NCI-H2196 treated with DMSO at 0.1 percent for 48 hours (cell line): ENCODE data around the gene MUC6.

ENCODE experiments used
- DNase-seq: peaks from one replicate; lab custom pipeline; 2025; ENCODE audit not compliant: unreplicated experiment; lab: John Stamatoyannopoulos, UW

MUC6 gene

GRCh38 chr11:1009991-1010390 is 26.5 kb downstream of the MUC6 start:
- no peak for DNase-seq

- DNase-seq = no peak
Measured at GRCh38 chr11:1009371-1009770, 27.1 kb downstream of the MUC6 start.

- no peak for DNase-seq
Measured at GRCh38 chr11:1008803-1009145, 27.7 kb downstream of the MUC6 start.

GRCh38 chr11:1008001-1008802 is 28.3 kb downstream of the MUC6 start:
- no peak for DNase-seq

GRCh38 chr11:1007279-1007678 is 29.2 kb downstream of the MUC6 start:
- DNase-seq = no peak

- no peak for DNase-seq
Measured at GRCh38 chr11:1006762-1007161, 29.8 kb downstream of the MUC6 start.

- no peak for DNase-seq
Measured at GRCh38 chr11:1005928-1006327, 30.6 kb downstream of the MUC6 start.

GRCh38 chr11:1003159-1003558 is 33.4 kb downstream of the MUC6 start:
- DNase-seq = no peak

- DNase-seq = no peak
Measured at GRCh38 chr11:1002406-1002984, 34.0 kb downstream of the MUC6 start.

- DNase-seq = no peak
Measured at GRCh38 chr11:1001617-1002405, 34.7 kb downstream of the MUC6 start.

GRCh38 chr11:1000357-1001278 is 35.9 kb downstream of the MUC6 start:
- DNase-seq = no peak

GRCh38 chr11:999009-999408 is 37.5 kb downstream of the MUC6 start:
- no peak for DNase-seq

GRCh38 chr11:997907-998306 is 38.6 kb downstream of the MUC6 start:
- DNase-seq = no peak

GRCh38 chr11:996681-997080 is 39.8 kb downstream of the MUC6 start:
- no peak for DNase-seq

GRCh38 chr11:995752-996420 is 40.6 kb downstream of the MUC6 start:
- no peak for DNase-seq

GRCh38 chr11:995044-995751 is 41.3 kb downstream of the MUC6 start:
- no peak for DNase-seq

- DNase-seq = no peak
Measured at GRCh38 chr11:993632-994167, 42.8 kb downstream of the MUC6 start.

GRCh38 chr11:992577-992976 is 43.9 kb downstream of the MUC6 start:
- DNase-seq = no peak

GRCh38 chr11:991711-992307 is 44.7 kb downstream of the MUC6 start:
- no peak for DNase-seq
